HUES6 (cell line): Measurements from ENCODE around the gene SUMO4.

Source experiments
- H3K27ac ChIP-seq: 2 replicates; pipeline ENCODE4 v1.7.0; 2013; ENCODE audit warnings: low read depth, mild to moderate bottlenecking, low read length, inconsistent platforms
- H3K27me3 ChIP-seq: 2 replicates; pipeline ENCODE4 v1.6.1; 2013; ENCODE audit warnings: low read length; ENCODE audit not compliant: control insufficient read depth, insufficient read depth
- H3K36me3 ChIP-seq: 2 replicates; pipeline ENCODE4 v1.6.1; 2013; ENCODE audit warnings: low read length; ENCODE audit not compliant: control insufficient read depth, insufficient read depth
- H3K4me1 ChIP-seq: 2 replicates; pipeline ENCODE4 v1.6.1; 2013; ENCODE audit warnings: low read length; ENCODE audit not compliant: control insufficient read depth, insufficient read depth
- H3K4me3 ChIP-seq: 2 replicates; pipeline ENCODE4 v1.5.1; 2013; ENCODE audit warnings: low read depth, low read length
- H3K9ac ChIP-seq: one replicate; pipeline ENCODE4 v1.6.1; 2013; ENCODE audit warnings: mild to moderate bottlenecking, low read length
- H3K9me3 ChIP-seq: 2 replicates; pipeline ENCODE4 v1.6.1; 2013; ENCODE audit warnings: low read depth, low read length; ENCODE audit not compliant: control insufficient read depth, insufficient read depth

Gene SUMO4

GRCh38 chr6:149400050-149400449, at the start of gene SUMO4:
TSS of gene SUMO4 (plus strand) at chr6:149400262. CDS start at chr6:149400392, 130 bp downstream.
- Histone ChIP-seq H3K9ac (no peak within 1 kb of the TSS), H3K4me1 (no peaks in the 10 kb centered on the region), H3K27ac (no peak within 1 kb of the TSS), H3K27me3 (no peaks in the 10 kb centered on the region), H3K4me3 (no peak within 1 kb of the TSS), H3K9me3 (no peaks in the 10 kb centered on the region), H3K36me3 (peaks cover 53% of the 10 kb centered on the region)

- Histone ChIP-seq H3K9me3 (no peaks in the 10 kb centered on the region), H3K27ac (no peak overlapping the region), H3K4me1 (peaks cover 10% of the 10 kb centered on the region; the same call in 1 of the 2 replicates), H3K4me3 (no peak overlapping the region), H3K36me3 (no peaks in the 10 kb centered on the region), H3K27me3 (no peaks in the 10 kb centered on the region), H3K9ac (no peak overlapping the region)
Observed at GRCh38 chr6:149354009-149354408, 46.1 kb upstream of the SUMO4 start.

- H3K4me1 ChIP-seq, result peaks cover 10% of the 10 kb centered on the region; the same call in 1 of the 2 replicates
Observed at GRCh38 chr6:149356081-149356750, 43.8 kb upstream of the SUMO4 start.

GRCh38 chr6:149357726-149358538, 42.1 kb upstream of the SUMO4 start:
- H3K36me3 ChIP-seq, result no peaks in the 10 kb centered on the region
- no peaks in the 10 kb centered on the region for H3K9me3 ChIP-seq
- H3K4me1 ChIP-seq, result peaks cover 4% of the 10 kb centered on the region; the same call in 1 of the 2 replicates
- H3K27ac ChIP-seq, result no peak overlapping the region
- no peaks in the 10 kb centered on the region for H3K27me3 ChIP-seq
- H3K9ac ChIP-seq, result no peak overlapping the region
- no peak overlapping the region for H3K4me3 ChIP-seq

More at GRCh38 chr6:149356081-149356750, 43.8 kb upstream of the SUMO4 start:
- Histone ChIP-seq H3K36me3 (no peaks in the 10 kb centered on the region), H3K9me3 (no peaks in the 10 kb centered on the region), H3K4me3 (no peak overlapping the region), H3K27ac (no peak overlapping the region), H3K27me3 (no peaks in the 10 kb centered on the region), H3K9ac (no peak overlapping the region)

- Histone ChIP-seq H3K36me3 (no peaks in the 10 kb centered on the region), H3K27ac (no peak overlapping the region), H3K27me3 (no peaks in the 10 kb centered on the region), H3K4me3 (no peak overlapping the region), H3K9ac (no peak overlapping the region), H3K9me3 (no peaks in the 10 kb centered on the region), H3K4me1 (no peaks in the 10 kb centered on the region)
Observed at GRCh38 chr6:149359440-149359839, 40.6 kb upstream of the SUMO4 start.

- no peaks in the 10 kb centered on the region for H3K9me3 ChIP-seq
- no peak overlapping the region; the same call in 1 of the 2 replicates for H3K27ac ChIP-seq
- H3K4me1 ChIP-seq, result no peaks in the 10 kb centered on the region
- no peak overlapping the region for H3K9ac ChIP-seq
- no peaks in the 10 kb centered on the region for H3K36me3 ChIP-seq
- H3K27me3 ChIP-seq, result no peaks in the 10 kb centered on the region
- H3K4me3 ChIP-seq, result no peak overlapping the region
Observed at GRCh38 chr6:149360536-149360935, 39.5 kb upstream of the SUMO4 start.

- Histone ChIP-seq H3K36me3 (no peaks in the 10 kb centered on the region), H3K27ac (no peak overlapping the region), H3K4me3 (no peak overlapping the region), H3K9ac (no peak overlapping the region), H3K9me3 (no peaks in the 10 kb centered on the region), H3K27me3 (no peaks in the 10 kb centered on the region), H3K4me1 (no peaks in the 10 kb centered on the region)
Observed at GRCh38 chr6:149362289-149362688, 37.8 kb upstream of the SUMO4 start.

- H3K4me1 ChIP-seq, result no peaks in the 10 kb centered on the region
- H3K4me3 ChIP-seq, result no peak overlapping the region
- H3K27ac ChIP-seq, result no peak overlapping the region
- no peaks in the 10 kb centered on the region for H3K9me3 ChIP-seq
- H3K9ac ChIP-seq, result no peak overlapping the region
- H3K27me3 ChIP-seq, result no peaks in the 10 kb centered on the region
- H3K36me3 ChIP-seq, result no peaks in the 10 kb centered on the region
Observed at GRCh38 chr6:149363154-149363553, 36.9 kb upstream of the SUMO4 start.

- Histone ChIP-seq H3K4me3 (no peak overlapping the region), H3K4me1 (no peaks in the 10 kb centered on the region), H3K9me3 (no peaks in the 10 kb centered on the region), H3K27me3 (no peaks in the 10 kb centered on the region), H3K36me3 (no peaks in the 10 kb centered on the region), H3K9ac (no peak overlapping the region), H3K27ac (no peak overlapping the region)
Observed at GRCh38 chr6:149364557-149364956, 35.5 kb upstream of the SUMO4 start.

- Histone ChIP-seq H3K27me3 (no peaks in the 10 kb centered on the region), H3K4me1 (no peaks in the 10 kb centered on the region), H3K4me3 (no peak overlapping the region), H3K27ac (no peak overlapping the region), H3K36me3 (0 out of 2 replicates have a peak, but pooled peaks cover 2% of the 10 kb centered on the region), H3K9ac (no peak overlapping the region), H3K9me3 (no peaks in the 10 kb centered on the region)
Observed at GRCh38 chr6:149365197-149365596, 34.9 kb upstream of the SUMO4 start.

- H3K4me1 ChIP-seq, result no peaks in the 10 kb centered on the region
- H3K9ac ChIP-seq, result no peak overlapping the region
- no peak overlapping the region for H3K4me3 ChIP-seq
- H3K9me3 ChIP-seq, result no peaks in the 10 kb centered on the region
- H3K27me3 ChIP-seq, result no peaks in the 10 kb centered on the region
- no peak overlapping the region for H3K27ac ChIP-seq
- H3K36me3 ChIP-seq, result peaks cover 7% of the 10 kb centered on the region; the same call in 1 of the 2 replicates
Observed at GRCh38 chr6:149366267-149366921, 33.7 kb upstream of the SUMO4 start.
